Activated CD8-positive, alpha-beta T cell treated with anti-CD3 and anti-CD28 coated beads, Interleukin-2, amount 10 ng/mL, durations not matched to agents 7 days and 5 days (primary cell): ENCODE results near the gene CALHM6. TPM values are rescaled to one million over a fixed set of nuclear protein-coding genes. Genes with fewer than 3 reads are reported as not detected.
"Not testable (repeated sequence)": the region's sequence is repeated elsewhere in the genome, so short reads cannot be mapped to it uniquely, and the experiment has no call there.

Experiments
- ATAC-seq: fragments of 150-1000 bp; cut with Tn5 transposase; one replicate; pipeline ENCODE4 v1.10.0; 2021; ENCODE audit warnings: moderate library complexity
- CTCF ChIA-PET: fragments of 350-600 bp; sonication (Branson Sonifier 250); formaldehyde crosslinking; loops from one replicate; lab custom pipeline; 2021; ENCODE audit warnings: antibody characterized with exemption; lab: Charles Lee
- POLR2A ChIA-PET: fragments of 350-600 bp; sonication (Branson Sonifier 250); formaldehyde crosslinking; loops from one replicate; lab custom pipeline; 2021; ENCODE audit warnings: antibody characterized with exemption; lab: Charles Lee
- DNase-seq: peaks from one replicate; pipeline ENCODE4 v3.0.0-alpha.2; 2020
- H3K27ac Mint-ChIP-seq: one replicate; pipeline ENCODE4 v1.8.0; 2021; ENCODE audit warnings: mild to moderate bottlenecking, mixed read lengths
- H3K27me3 Mint-ChIP-seq: one replicate; pipeline ENCODE4 v1.8.0; 2021; ENCODE audit warnings: low read depth, mixed read lengths
- H3K36me3 Mint-ChIP-seq: one replicate; pipeline ENCODE4 v1.8.0; 2021; ENCODE audit warnings: low read depth, mixed read lengths
- H3K4me1 Mint-ChIP-seq: one replicate; pipeline ENCODE4 v1.8.0; 2021; ENCODE audit warnings: low read depth, mixed read lengths
- H3K4me3 Mint-ChIP-seq: one replicate; pipeline ENCODE4 v1.8.0; 2021; ENCODE audit warnings: mild to moderate bottlenecking, mixed read lengths
- H3K9me3 Mint-ChIP-seq: one replicate; pipeline ENCODE4 v1.8.0; 2022; ENCODE audit warnings: mixed read lengths; ENCODE audit not compliant: insufficient read depth
- total RNA-seq, 2 experiments: library from RNA; stranded (reverse); gene quantifications; one replicate each; pipeline ENCODE4 v1.2.3, GENCODE V29; 2021

The CALHM6 gene
- total RNA-seq, 2 experiments from 2014 or later = 19.3 to 20.6 TPM

- CTCF ChIA-PET = no interaction called here
- no peak for ATAC-seq
- peaks cover 42% of the 10 kb centered on the region for H3K27me3 Mint-ChIP-seq
Measured at GRCh38 chr6:116482780-116483179, 21.6 kb downstream of the CALHM6 start.

GRCh38 chr6:116483616-116484015 is 22.4 kb downstream of the CALHM6 start:
- Mint-ChIP-seq H3K27ac (no peak overlapping the region), H3K4me3 (no peak overlapping the region), H3K36me3 (peaks cover 2% of the 10 kb centered on the region), H3K9me3 (no peaks in the 10 kb centered on the region), H3K27me3 (peaks cover 46% of the 10 kb centered on the region), H3K4me1 (no peaks in the 10 kb centered on the region)
- ChIA-PET POLR2A (no interaction called here), CTCF (interaction anchor here (1.0 kb wide), 1 partner anchor 39 kb away, joined by 3 read pairs; no protein-coding TSS in a partner anchor)
- DNase-seq (no peak), ATAC-seq (no peak)

More at GRCh38 chr6:116482780-116483179, 21.6 kb downstream of the CALHM6 start:
- no peak overlapping the region for H3K4me3 Mint-ChIP-seq
- peaks cover 2% of the 10 kb centered on the region for H3K36me3 Mint-ChIP-seq
- no peaks in the 10 kb centered on the region for H3K4me1 Mint-ChIP-seq
- no peak overlapping the region for H3K27ac Mint-ChIP-seq
- H3K9me3 Mint-ChIP-seq = no peaks in the 10 kb centered on the region
- no peak for DNase-seq
- POLR2A ChIA-PET = no interaction called here

DNA sequence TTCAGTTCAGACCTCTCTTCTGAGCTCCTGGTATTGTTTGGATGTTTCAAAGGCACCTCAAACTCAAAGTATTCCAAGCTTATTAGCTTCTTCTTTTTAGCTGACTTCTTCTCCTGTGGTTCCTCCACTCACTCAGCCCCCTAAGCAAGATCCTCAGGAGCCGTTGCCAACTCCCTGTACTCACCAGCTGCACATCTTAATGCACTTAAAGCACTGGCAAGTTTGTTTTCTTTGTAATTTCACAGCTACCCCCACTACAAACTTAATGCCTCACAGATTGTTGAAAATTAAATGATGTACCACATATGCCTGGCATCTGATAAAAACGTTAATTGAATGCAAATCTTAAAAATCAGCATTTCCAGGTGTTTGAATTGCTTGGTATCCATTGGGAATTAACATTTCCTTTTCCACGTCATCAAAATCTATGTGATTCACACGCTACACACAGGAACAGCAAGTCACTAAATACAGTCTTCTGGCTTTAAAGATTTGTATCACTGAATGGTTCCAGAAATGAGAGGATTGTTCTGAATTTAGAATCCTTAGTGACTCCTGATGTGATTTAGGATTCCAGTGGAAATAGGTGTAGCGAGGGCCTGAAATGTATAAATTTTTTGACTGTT is 24.5 kb downstream of the CALHM6 start:
- no peak for DNase-seq
- H3K36me3 Mint-ChIP-seq = no peaks in the 10 kb centered on the region
- no peak overlapping the region for H3K27ac Mint-ChIP-seq
- no peak for ATAC-seq
- H3K4me1 Mint-ChIP-seq = no peaks in the 10 kb centered on the region
- ChIA-PET CTCF (no interaction called here), POLR2A (no interaction called here)
- peaks cover 58% of the 10 kb centered on the region for H3K27me3 Mint-ChIP-seq
- no peak overlapping the region for H3K4me3 Mint-ChIP-seq
- no peaks in the 10 kb centered on the region for H3K9me3 Mint-ChIP-seq

DNA sequence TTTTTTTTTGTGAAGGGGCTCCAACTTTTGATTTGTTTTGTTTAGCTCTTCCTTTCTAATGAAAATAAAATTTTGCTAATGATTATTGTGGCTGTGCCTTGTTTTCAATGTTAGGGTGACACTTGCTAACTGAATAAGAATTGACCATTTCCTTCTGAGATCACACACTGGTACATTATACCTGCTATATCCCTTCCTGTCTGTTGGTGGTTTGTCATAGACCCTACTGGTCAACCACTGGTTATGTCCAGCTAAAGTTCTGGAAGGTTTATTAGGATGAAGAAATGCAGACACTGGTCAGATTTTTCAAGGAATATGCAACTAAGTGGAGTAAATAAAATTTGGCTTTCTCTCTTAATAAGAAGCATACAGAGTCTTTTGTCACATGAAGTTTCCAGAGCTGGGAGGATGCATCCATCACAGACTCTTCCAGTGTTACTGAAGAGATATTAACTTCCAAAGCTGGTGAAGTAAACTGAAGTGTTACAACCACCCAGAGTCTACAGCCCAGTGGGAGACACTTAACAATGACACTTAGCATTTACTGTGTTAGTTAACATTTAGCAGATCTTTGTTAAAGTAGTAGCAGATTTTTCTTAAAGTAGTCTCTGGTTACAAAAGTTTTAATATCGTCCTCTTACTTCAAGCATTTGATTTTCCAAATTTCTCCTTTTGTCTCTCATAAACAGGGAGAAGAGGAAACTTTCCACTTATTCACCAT is 30.6 kb downstream of the CALHM6 start:
- H3K36me3 Mint-ChIP-seq = no peaks in the 10 kb centered on the region
- ChIA-PET POLR2A (no interaction called here), CTCF (no interaction called here)
- H3K4me3 Mint-ChIP-seq = no peak overlapping the region
- peaks cover 44% of the 10 kb centered on the region for H3K27me3 Mint-ChIP-seq
- ATAC-seq (no peak), DNase-seq (no peak)
- H3K9me3 Mint-ChIP-seq = no peaks in the 10 kb centered on the region
- H3K4me1 Mint-ChIP-seq = no peaks in the 10 kb centered on the region
- no peak overlapping the region for H3K27ac Mint-ChIP-seq

DNA sequence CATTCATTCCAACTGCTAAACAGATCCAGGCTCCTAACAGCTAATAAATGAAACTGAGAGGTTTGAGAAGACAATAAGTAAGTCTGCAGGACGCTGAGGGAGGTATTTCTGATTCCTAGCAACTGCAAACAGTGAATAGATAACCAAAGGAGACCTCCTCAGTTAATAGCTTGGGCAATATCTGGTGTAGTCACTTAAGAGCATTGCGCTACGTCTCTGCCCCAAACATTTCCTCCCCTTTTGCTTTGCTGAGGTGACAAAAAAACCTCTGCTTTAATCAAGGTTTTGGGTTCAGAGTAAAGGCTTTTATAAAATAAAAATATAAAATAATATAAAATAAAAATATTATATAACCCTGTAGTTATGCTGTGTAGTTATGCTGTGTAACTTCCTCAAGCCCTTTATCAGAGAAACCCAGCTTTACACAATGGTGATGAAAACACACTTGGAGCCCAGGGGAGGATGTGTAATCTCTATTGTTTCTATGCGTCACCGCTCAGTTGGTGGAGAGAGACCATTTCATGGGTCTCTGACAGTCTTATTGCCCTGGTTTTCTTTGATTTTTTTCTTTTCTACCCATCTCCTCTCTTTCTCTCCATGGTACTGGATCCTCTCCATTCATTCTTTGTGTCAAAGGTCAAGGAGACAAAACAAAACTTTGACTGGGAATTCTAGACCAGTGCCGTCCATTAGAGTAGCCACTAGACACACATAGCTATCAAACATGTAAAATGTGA is 31.3 kb downstream of the CALHM6 start:
- ChIA-PET CTCF (no interaction called here), POLR2A (no interaction called here)
- ATAC-seq (no peak), DNase-seq (no peak)
- Mint-ChIP-seq H3K4me3 (no peak overlapping the region), H3K36me3 (no peaks in the 10 kb centered on the region), H3K9me3 (no peaks in the 10 kb centered on the region), H3K4me1 (no peaks in the 10 kb centered on the region), H3K27me3 (peaks cover 39% of the 10 kb centered on the region), H3K27ac (no peak overlapping the region)

GRCh38 chr6:116495161-116495560 is 34.0 kb downstream of the CALHM6 start:
- DNase-seq, ATAC-seq, POLR2A ChIA-PET, H3K4me1 Mint-ChIP-seq, H3K27ac Mint-ChIP-seq, H3K9me3 Mint-ChIP-seq, CTCF ChIA-PET, H3K36me3 Mint-ChIP-seq, H3K4me3 Mint-ChIP-seq: not testable (repeated sequence)
- H3K27me3 Mint-ChIP-seq = peaks cover 27% of the 10 kb centered on the region

GRCh38 chr6:116497113-116497676 is 36.0 kb downstream of the CALHM6 start:
- Mint-ChIP-seq H3K9me3 (no peaks in the 10 kb centered on the region), H3K27ac (no peak overlapping the region), H3K27me3 (peaks cover 24% of the 10 kb centered on the region), H3K4me3 (no peak overlapping the region), H3K36me3 (no peaks in the 10 kb centered on the region), H3K4me1 (no peaks in the 10 kb centered on the region)
- ChIA-PET CTCF (interaction anchor here (0.7 to 1.3 kb wide), 3 partner anchors 64 to 200 kb away, joined by 3 to 4 read pairs (median 3); no protein-coding TSS in a partner anchor), POLR2A (no interaction called here)
- DNase-seq = no peak
- ATAC-seq = no peak

GRCh38 chr6:116500969-116501433 is 39.8 kb downstream of the CALHM6 start:
- ChIA-PET CTCF (interaction anchor here (1.1 kb wide), 1 partner anchor 34 kb away, joined by 3 read pairs; no protein-coding TSS in a partner anchor), POLR2A (no interaction called here)
- ATAC-seq (no peak), DNase-seq (no peak)
- Mint-ChIP-seq H3K9me3 (no peaks in the 10 kb centered on the region), H3K27ac (no peak overlapping the region), H3K4me1 (no peaks in the 10 kb centered on the region), H3K4me3 (no peak overlapping the region), H3K36me3 (no peaks in the 10 kb centered on the region), H3K27me3 (peaks cover 32% of the 10 kb centered on the region)

GRCh38 chr6:116507324-116507723 is 46.1 kb downstream of the CALHM6 start:
- no peak for ATAC-seq
- CTCF ChIA-PET = no interaction called here
- POLR2A ChIA-PET = no interaction called here
- Mint-ChIP-seq H3K27ac (no peak overlapping the region), H3K4me1 (no peaks in the 10 kb centered on the region), H3K9me3 (no peaks in the 10 kb centered on the region), H3K27me3 (peaks cover 24% of the 10 kb centered on the region), H3K4me3 (no peak overlapping the region), H3K36me3 (no peaks in the 10 kb centered on the region)
- DNase-seq = no peak

- POLR2A ChIA-PET = no interaction called here
- H3K4me1 Mint-ChIP-seq = no peaks in the 10 kb centered on the region
- CTCF ChIA-PET = no interaction called here
- peaks cover 19% of the 10 kb centered on the region for H3K27me3 Mint-ChIP-seq
- no peaks in the 10 kb centered on the region for H3K36me3 Mint-ChIP-seq
- DNase-seq = no peak
- H3K4me3 Mint-ChIP-seq = no peak overlapping the region
- H3K9me3 Mint-ChIP-seq = no peaks in the 10 kb centered on the region
- H3K27ac Mint-ChIP-seq = no peak overlapping the region
- ATAC-seq = no peak
Measured at GRCh38 chr6:116508527-116508926, 47.4 kb downstream of the CALHM6 start.

DNA sequence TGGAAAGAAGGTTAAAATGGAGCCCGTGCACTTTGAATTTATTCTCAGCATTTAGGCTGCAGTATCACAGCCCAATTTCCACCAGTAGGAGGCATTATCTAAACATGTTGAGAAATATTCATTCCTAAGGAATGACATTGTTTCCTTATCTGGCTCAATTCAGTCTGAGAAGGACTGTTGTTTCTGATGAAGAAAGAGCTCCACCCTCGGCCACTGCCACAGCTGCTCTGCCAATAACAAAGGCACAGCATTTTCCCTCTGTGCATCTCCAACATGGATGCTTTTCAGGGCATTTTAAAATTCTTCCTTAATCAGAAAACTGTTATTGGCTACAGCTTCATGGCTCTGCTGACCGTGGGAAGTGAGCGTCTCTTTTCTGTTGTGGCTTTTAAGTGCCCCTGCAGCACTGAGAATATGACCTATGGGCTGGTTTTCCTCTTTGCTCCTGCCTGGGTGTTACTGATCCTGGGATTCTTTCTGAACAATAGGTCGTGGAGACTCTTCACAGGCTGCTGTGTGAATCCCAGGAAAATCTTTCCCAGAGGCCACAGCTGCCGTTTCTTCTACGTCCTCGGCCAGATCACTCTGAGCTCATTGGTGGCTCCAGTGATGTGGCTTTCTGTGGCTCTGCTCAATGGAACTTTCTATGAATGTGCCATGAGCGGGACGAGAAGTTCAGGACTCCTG is 50.4 kb downstream of the CALHM6 start, which contains the start of gene CALHM5:
TSS of gene CALHM5 (plus strand) at position 216 of the 687 bp plus-strand sequence. CDS start at position 274, 58 bp downstream.
- peaks cover 18% of the 10 kb centered on the region for H3K27me3 Mint-ChIP-seq
- ATAC-seq (no peak), DNase-seq (no peak)
- no peak within 1 kb of the TSS for H3K27ac Mint-ChIP-seq
- H3K9me3 Mint-ChIP-seq = no peaks in the 10 kb centered on the region
- CTCF ChIA-PET = interaction anchor here (0.8 to 1.3 kb wide), 5 partner anchors 67 to 295 kb away, joined by 3 to 7 read pairs (median 3); no protein-coding TSS in a partner anchor
- H3K4me3 Mint-ChIP-seq = no peak within 1 kb of the TSS
- H3K36me3 Mint-ChIP-seq = no peaks in the 10 kb centered on the region
- H3K4me1 Mint-ChIP-seq = no peaks in the 10 kb centered on the region
- POLR2A ChIA-PET = no interaction called here
